Natural killer cell (primary cell): ENCODE data around the gene KNTC1. TPM values are rescaled to one million over a fixed set of nuclear protein-coding genes. Genes with fewer than 3 reads are reported as not detected.
"Not testable (repeated sequence)": the region's sequence is repeated elsewhere in the genome, so short reads cannot be mapped to it uniquely, and the experiment has no call there.

ENCODE experiments used
- ATAC-seq, 3 donors: fragments of 150-1000 bp in 2 of 3; fragments of 200-7000 bp in 1 of 3; cut with Tn5 transposase; 1 replicate in 1 of 3; 2 replicates in 2 of 3; pipeline ENCODE4 v1.10.0; 2021; ENCODE audit warnings: mild to moderate bottlenecking in 2 of 3, moderate library complexity in 2 of 3
- DNase-seq, 2 donors: peaks; one replicate each; pipeline versions ENCODE4 v3.0.0 to v3.0.0-alpha.2; 2013 to 2021; ENCODE audit warnings: mixed read lengths in 1 of 2
- H3K27ac ChIP-seq: one replicate; pipeline ENCODE4 v1.5.1; 2013; ENCODE audit warnings: mild to moderate bottlenecking, low read length
- H3K27me3 ChIP-seq: one replicate; pipeline ENCODE4 v1.6.1; 2013; ENCODE audit warnings: low read length; ENCODE audit not compliant: control insufficient read depth, insufficient read depth
- H3K36me3 ChIP-seq: one replicate; pipeline ENCODE4 v1.6.1; 2013; ENCODE audit warnings: low read length; ENCODE audit not compliant: control insufficient read depth, insufficient read depth
- H3K4me1 ChIP-seq: one replicate; pipeline ENCODE4 v1.6.1; 2013; ENCODE audit warnings: low read length; ENCODE audit not compliant: control insufficient read depth, insufficient read depth
- H3K4me3 ChIP-seq: one replicate; pipeline ENCODE4 v1.5.1; 2013; ENCODE audit warnings: low read length
- H3K9me3 ChIP-seq: one replicate; pipeline ENCODE4 v1.6.1; 2013; ENCODE audit warnings: low read length; ENCODE audit not compliant: control insufficient read depth, insufficient read depth
- H3K27ac Mint-ChIP-seq, 2 donors: one replicate each; pipeline ENCODE4 v1.8.0; 2022; ENCODE audit warnings: mild to moderate bottlenecking in 2 of 2, mixed read lengths in 2 of 2, moderate library complexity in 1 of 2
- H3K27me3 Mint-ChIP-seq, 2 donors: one replicate each; pipeline ENCODE4 v1.8.0; 2022; ENCODE audit warnings: low read depth in 2 of 2, mixed read lengths in 2 of 2
- H3K36me3 Mint-ChIP-seq: one replicate; pipeline ENCODE4 v1.8.0; 2022; ENCODE audit warnings: mixed read lengths
- H3K4me1 Mint-ChIP-seq, 2 donors: one replicate each; pipeline ENCODE4 v1.8.0; 2022; ENCODE audit warnings: mixed read lengths in 2 of 2
- H3K4me3 Mint-ChIP-seq: one replicate; pipeline ENCODE4 v1.8.0; 2022; ENCODE audit warnings: mild to moderate bottlenecking, moderate library complexity, mixed read lengths
- H3K9me3 Mint-ChIP-seq, 2 donors: one replicate each; pipeline ENCODE4 v1.8.0; 2022; ENCODE audit warnings: mixed read lengths in 2 of 2
- CTCF ChIP-seq: fragments of 200-600 bp; IDR thresholded peaks from one replicate; pipeline ENCODE4 v1.8.0; 2022; ENCODE audit warnings: antibody characterized with exemption
- WGBS: methylation state at CpG from one replicate; pipeline ENCODE4 v1.1.7; 2013; ENCODE audit warnings: missing lambda C conversion rate; ENCODE audit not compliant: insufficient coverage; 5-methylcytosine and 5-hydroxymethylcytosine counted together
- intact Hi-C: fragments of 100-400 bp; cut with micrococcal nuclease; formaldehyde crosslinking; loops from one replicate; pipeline ENCODE4 v1.14.2; 2022
- total RNA-seq, 4 donors: library from RNA; stranded (reverse); fragments of 120-200 nt in 1 of 4; gene quantifications; one replicate each; pipeline versions ENCODE4 v1.2.3 to v1.2.4, GENCODE V29; 2013 to 2022

The KNTC1 gene
- total RNA-seq, 3 donors from 2014 or later (not counting 1 experiment from before 2014, with no cell fraction given): 31.3 to 33.8 (median 33.2) TPM

DNA sequence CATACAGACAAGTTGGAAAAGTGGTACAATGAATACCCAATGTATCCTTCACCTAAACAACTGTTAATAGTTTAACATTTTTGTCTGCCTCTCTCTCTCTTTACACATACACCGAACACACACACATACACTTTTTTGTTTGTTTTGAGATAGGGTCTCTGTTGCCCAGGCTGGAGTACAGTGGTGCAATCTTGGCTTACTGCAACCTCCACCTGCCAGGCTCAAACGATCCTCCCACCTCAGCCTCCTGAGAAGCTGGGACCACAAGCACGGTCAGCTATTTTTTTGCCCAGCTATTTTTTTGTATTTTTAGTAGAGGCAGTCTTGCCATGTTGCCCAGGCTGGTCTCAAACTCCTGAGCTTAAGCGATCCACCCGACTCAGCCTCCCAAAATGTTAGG is 43.1 kb upstream of the KNTC1 start:
- WGBS: 100% methylated on average over 4 of the region's 5 CpGs

DNA sequence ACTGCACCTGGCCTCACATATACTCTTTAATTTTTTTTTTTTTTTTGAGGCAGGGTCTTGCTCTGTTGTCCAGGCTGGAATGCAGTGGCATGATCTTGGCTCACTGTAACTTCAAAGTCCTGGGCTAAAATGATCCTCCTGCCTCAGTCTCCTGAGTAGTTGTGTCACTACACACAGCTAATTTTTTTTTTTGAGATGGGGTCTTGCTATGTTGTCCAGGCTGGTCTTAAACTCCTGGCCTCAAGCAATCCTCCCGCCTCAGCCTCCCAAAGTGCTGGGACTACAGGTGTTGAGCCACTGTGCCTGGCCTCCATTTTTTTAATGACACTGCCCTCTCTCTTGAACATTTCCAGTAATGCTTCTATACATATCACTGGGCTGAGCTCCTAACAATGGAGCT is 42.7 kb upstream of the KNTC1 start:
- H3K27ac ChIP-seq, intact Hi-C loops, ATAC-seq, H3K4me1 ChIP-seq, H3K27me3 Mint-ChIP-seq, H3K4me3 ChIP-seq, H3K4me3 Mint-ChIP-seq, H3K27me3 ChIP-seq, H3K9me3 Mint-ChIP-seq, H3K9me3 ChIP-seq, H3K27ac Mint-ChIP-seq, DNase-seq: not testable (repeated sequence)
- H3K36me3 ChIP-seq: peaks cover 74% of the 10 kb centered on the region
- 90% methylated on average over 1 of the region's 1 CpG for WGBS
- peaks cover 6 to 10% of the 10 kb centered on the region in 2 donors for H3K4me1 Mint-ChIP-seq
- H3K36me3 Mint-ChIP-seq: peaks cover 16% of the 10 kb centered on the region

More for the DNA sequence above, 43.1 kb upstream of the KNTC1 start:
- Mint-ChIP-seq H3K9me3 (no peaks in the 10 kb centered on the region), H3K27me3 (no peaks in the 10 kb centered on the region), H3K36me3 (peaks cover 12% of the 10 kb centered on the region), H3K27ac (peak overlapping the region in 1 of 2 donors; percentile 2), H3K4me3 (no peak overlapping the region), H3K4me1 (peaks cover 2 to 8% of the 10 kb centered on the region in 2 donors)
- H3K4me1 ChIP-seq: no peaks in the 10 kb centered on the region
- TF ChIP-seq CTCF: no peak
- no peak overlapping the region for H3K27ac ChIP-seq
- H3K9me3 ChIP-seq: no peaks in the 10 kb centered on the region
- no peaks in the 10 kb centered on the region for H3K27me3 ChIP-seq
- ATAC-seq: no peak
- no peak for DNase-seq
- intact Hi-C loops: no loop called here
- peaks cover 72% of the 10 kb centered on the region for H3K36me3 ChIP-seq
- no peak overlapping the region for H3K4me3 ChIP-seq

DNA sequence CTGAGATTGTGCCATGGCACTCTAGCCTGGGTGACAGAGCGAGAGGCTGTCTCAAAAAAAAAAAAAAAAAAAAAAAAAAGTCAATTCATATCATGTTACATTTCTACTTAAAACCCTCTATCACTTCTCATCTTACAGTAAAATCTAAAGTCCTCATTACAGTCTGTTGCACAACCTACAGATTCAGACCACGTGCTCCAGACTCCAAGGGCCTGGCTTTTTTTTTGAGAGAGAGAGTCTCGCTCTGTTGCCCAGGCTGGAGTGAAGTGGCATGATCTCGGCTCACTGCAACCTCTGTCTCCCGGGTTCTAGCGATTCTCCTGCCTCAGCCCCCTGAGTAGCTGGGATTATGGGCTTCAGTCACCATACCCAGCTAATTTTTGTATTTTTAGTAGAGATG is 40.7 kb upstream of the KNTC1 start:
- H3K36me3 ChIP-seq: peaks cover 72% of the 10 kb centered on the region
- H3K4me1 ChIP-seq, H3K9me3 ChIP-seq, intact Hi-C loops, H3K4me3 Mint-ChIP-seq, H3K4me3 ChIP-seq, ATAC-seq, H3K9me3 Mint-ChIP-seq, DNase-seq, H3K27ac Mint-ChIP-seq, H3K27me3 Mint-ChIP-seq, H3K27ac ChIP-seq, H3K27me3 ChIP-seq: not testable (repeated sequence)
- peaks cover 30% of the 10 kb centered on the region for H3K36me3 Mint-ChIP-seq
- 97% methylated on average over 6 of the region's 6 CpGs for WGBS
- peaks cover 7 to 10% of the 10 kb centered on the region in 2 donors for H3K4me1 Mint-ChIP-seq

GRCh38 chr12:122486805-122487426 is 40.1 kb upstream of the KNTC1 start:
- peak overlapping the region in 1 of 2 donors; percentile 41 for H3K27ac Mint-ChIP-seq
- intact Hi-C loops: no loop called here
- no peaks in the 10 kb centered on the region for H3K9me3 ChIP-seq
- peaks cover 7 to 10% of the 10 kb centered on the region in 2 donors for H3K4me1 Mint-ChIP-seq
- no peak for TF ChIP-seq CTCF
- H3K9me3 Mint-ChIP-seq: no peaks in the 10 kb centered on the region
- no peaks in the 10 kb centered on the region for H3K27me3 Mint-ChIP-seq
- no peaks in the 10 kb centered on the region for H3K4me1 ChIP-seq
- WGBS: 95% methylated on average over 7 of the region's 7 CpGs
- H3K27me3 ChIP-seq: no peaks in the 10 kb centered on the region
- no peak overlapping the region for H3K4me3 Mint-ChIP-seq
- H3K27ac ChIP-seq: no peak overlapping the region
- no peak overlapping the region for H3K4me3 ChIP-seq
- peaks cover 30% of the 10 kb centered on the region for H3K36me3 Mint-ChIP-seq
- no peak for ATAC-seq
- DNase-seq: no peak
- H3K36me3 ChIP-seq: peaks cover 72% of the 10 kb centered on the region

- H3K4me1 ChIP-seq, H3K9me3 Mint-ChIP-seq, intact Hi-C loops, H3K27ac Mint-ChIP-seq, H3K27ac ChIP-seq, H3K4me3 ChIP-seq, H3K4me3 Mint-ChIP-seq, H3K27me3 Mint-ChIP-seq, H3K27me3 ChIP-seq, DNase-seq, ATAC-seq, H3K9me3 ChIP-seq: not testable (repeated sequence)
- WGBS: 96% methylated on average over 3 of the region's 3 CpGs
- H3K4me1 Mint-ChIP-seq: peaks cover 7 to 10% of the 10 kb centered on the region in 2 donors
- H3K36me3 ChIP-seq: peaks cover 74% of the 10 kb centered on the region
- H3K36me3 Mint-ChIP-seq: peaks cover 30% of the 10 kb centered on the region
Measured at GRCh38 chr12:122487807-122488206, 39.2 kb upstream of the KNTC1 start.
